ENCODE data around the gene ANKRD52. TPM values are rescaled to one million over a fixed set of nuclear protein-coding genes. Genes with fewer than 3 reads are reported as not detected.

The ANKRD52 gene
- total and polyA plus RNA-seq, 2 donors from 2014 or later: 8.6 to 46.4 TPM

DNA sequence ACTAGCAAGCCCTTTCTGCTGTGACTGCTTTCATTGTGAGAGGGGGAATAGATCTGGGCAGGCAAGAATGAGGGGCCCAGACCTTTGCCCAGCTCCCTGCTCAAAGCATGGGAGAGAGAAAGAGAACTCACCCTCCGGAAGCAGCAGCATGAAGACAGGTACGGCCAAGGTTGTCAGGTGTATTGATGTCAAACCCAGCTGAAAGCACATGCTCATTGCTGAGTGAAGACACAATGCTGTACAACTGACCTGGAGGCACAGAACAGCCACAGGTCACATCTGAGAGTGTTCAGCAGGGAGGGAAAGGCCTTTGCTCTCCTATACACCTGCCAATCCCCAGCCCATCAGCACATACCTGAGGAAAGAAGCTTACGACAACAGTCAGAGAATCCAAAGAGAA lies 5.5 kb downstream of the ANKRD52 start:
- intact Hi-C loops (cut with DNase I): no loop called here
- TF ChIP-seq, protein P1, sequence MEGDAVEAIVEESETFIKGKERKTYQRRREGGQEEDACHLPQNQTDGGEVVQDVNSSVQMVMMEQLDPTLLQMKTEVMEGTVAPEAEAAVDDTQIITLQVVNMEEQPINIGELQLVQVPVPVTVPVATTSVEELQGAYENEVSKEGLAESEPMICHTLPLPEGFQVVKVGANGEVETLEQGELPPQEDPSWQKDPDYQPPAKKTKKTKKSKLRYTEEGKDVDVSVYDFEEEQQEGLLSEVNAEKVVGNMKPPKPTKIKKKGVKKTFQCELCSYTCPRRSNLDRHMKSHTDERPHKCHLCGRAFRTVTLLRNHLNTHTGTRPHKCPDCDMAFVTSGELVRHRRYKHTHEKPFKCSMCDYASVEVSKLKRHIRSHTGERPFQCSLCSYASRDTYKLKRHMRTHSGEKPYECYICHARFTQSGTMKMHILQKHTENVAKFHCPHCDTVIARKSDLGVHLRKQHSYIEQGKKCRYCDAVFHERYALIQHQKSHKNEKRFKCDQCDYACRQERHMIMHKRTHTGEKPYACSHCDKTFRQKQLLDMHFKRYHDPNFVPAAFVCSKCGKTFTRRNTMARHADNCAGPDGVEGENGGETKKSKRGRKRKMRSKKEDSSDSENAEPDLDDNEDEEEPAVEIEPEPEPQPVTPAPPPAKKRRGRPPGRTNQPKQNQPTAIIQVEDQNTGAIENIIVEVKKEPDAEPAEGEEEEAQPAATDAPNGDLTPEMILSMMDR (IDR thresholded peaks at IDR 0.05; ENCODE audit: borderline replicate concordance, extremely low read depth, insufficient read depth): no peak
- FAIRE-seq: no peak
- Histone ChIP-seq H3K36me3 (ENCODE audit: control insufficient read depth in 2 of 3, insufficient read depth in 3 of 3, low read length in 3 of 3) (peaks cover 21 to 66% (median 49%) of the 10 kb centered on the region in 3 donors), H3K4me3 (ENCODE audit: low read length in 3 of 3) (no peak overlapping the region), H3K9ac (ENCODE audit: low read length in 3 of 3) (no peak overlapping the region), H3K27ac (ENCODE audit: low read depth in 2 of 2, low read length in 2 of 2) (no peak overlapping the region), H3K27me3 (ENCODE audit: control insufficient read depth, insufficient read depth, low read length) (no peaks in the 10 kb centered on the region), H3K4me1 (ENCODE audit: control insufficient read depth in 2 of 3, insufficient read depth in 2 of 3, low read depth in 1 of 3, low read length in 3 of 3) (peaks cover 4 to 10% (median 10%) of the 10 kb centered on the region in 3 donors), H3K9me3 (ENCODE audit: control insufficient read depth in 2 of 3, insufficient read depth in 1 of 3, low read length in 3 of 3) (no peaks in the 10 kb centered on the region)
- no peak for DNase-seq

GRCh38 chr12:56248711-56249110 lies 9.5 kb downstream of the ANKRD52 start:
- DNase-seq: peak in 1 of 5 donors; percentile 52
- no peak for FAIRE-seq
- Histone ChIP-seq H3K4me3 (ENCODE audit: low read length in 3 of 3) (no peak overlapping the region), H3K27me3 (ENCODE audit: control insufficient read depth, insufficient read depth, low read length) (no peaks in the 10 kb centered on the region), H3K9ac (ENCODE audit: low read length in 3 of 3) (no peak overlapping the region), H3K9me3 (ENCODE audit: control insufficient read depth in 2 of 3, insufficient read depth in 1 of 3, low read length in 3 of 3) (no peaks in the 10 kb centered on the region), H3K27ac (ENCODE audit: low read depth in 2 of 2, low read length in 2 of 2) (no peak overlapping the region), H3K4me1 (ENCODE audit: control insufficient read depth in 2 of 3, insufficient read depth in 2 of 3, low read depth in 1 of 3, low read length in 3 of 3) (no peaks in the 10 kb centered on the region), H3K36me3 (ENCODE audit: control insufficient read depth in 2 of 3, insufficient read depth in 3 of 3, low read length in 3 of 3) (peaks cover 21 to 67% (median 59%) of the 10 kb centered on the region in 3 donors)
- TF ChIP-seq, protein P1 (IDR thresholded peaks at IDR 0.05; ENCODE audit: borderline replicate concordance, extremely low read depth, insufficient read depth): no peak
- intact Hi-C loops (cut with DNase I): no loop called here

GRCh38 chr12:56247923-56248322 lies 10.3 kb downstream of the ANKRD52 start:
- Histone ChIP-seq H3K9ac (ENCODE audit: low read length in 3 of 3) (no peak overlapping the region), H3K27ac (ENCODE audit: low read depth in 2 of 2, low read length in 2 of 2) (no peak overlapping the region), H3K4me1 (ENCODE audit: control insufficient read depth in 2 of 3, insufficient read depth in 2 of 3, low read depth in 1 of 3, low read length in 3 of 3) (no peaks in the 10 kb centered on the region), H3K36me3 (ENCODE audit: control insufficient read depth in 2 of 3, insufficient read depth in 3 of 3, low read length in 3 of 3) (peaks cover 16 to 62% (median 54%) of the 10 kb centered on the region in 3 donors), H3K27me3 (ENCODE audit: control insufficient read depth, insufficient read depth, low read length) (no peaks in the 10 kb centered on the region), H3K4me3 (ENCODE audit: low read length in 3 of 3) (no peak overlapping the region), H3K9me3 (ENCODE audit: control insufficient read depth in 2 of 3, insufficient read depth in 1 of 3, low read length in 3 of 3) (no peaks in the 10 kb centered on the region)
- intact Hi-C loops (cut with DNase I): no loop called here
- no peak for FAIRE-seq
- no peak for DNase-seq
- TF ChIP-seq, protein P1 (IDR thresholded peaks at IDR 0.05; ENCODE audit: borderline replicate concordance, extremely low read depth, insufficient read depth): no peak

GRCh38 chr12:56244494-56244893 lies 13.7 kb downstream of the ANKRD52 start:
- no peaks in the 10 kb centered on the region for H3K27me3 ChIP-seq (ENCODE audit: control insufficient read depth, insufficient read depth, low read length)
- no peak overlapping the region for H3K4me3 ChIP-seq (ENCODE audit: low read length in 3 of 3)
- H3K4me1 ChIP-seq (ENCODE audit: control insufficient read depth in 2 of 3, insufficient read depth in 2 of 3, low read depth in 1 of 3, low read length in 3 of 3): no peaks in the 10 kb centered on the region
- H3K27ac ChIP-seq (ENCODE audit: low read depth in 2 of 2, low read length in 2 of 2): no peak overlapping the region
- FAIRE-seq: no peak
- H3K9ac ChIP-seq (ENCODE audit: low read length in 3 of 3): no peak overlapping the region
- peaks cover 7 to 55% (median 39%) of the 10 kb centered on the region in 3 donors for H3K36me3 ChIP-seq (ENCODE audit: control insufficient read depth in 2 of 3, insufficient read depth in 3 of 3, low read length in 3 of 3)
- no peaks in the 10 kb centered on the region for H3K9me3 ChIP-seq (ENCODE audit: control insufficient read depth in 2 of 3, insufficient read depth in 1 of 3, low read length in 3 of 3)
- TF ChIP-seq, protein P1 (IDR thresholded peaks at IDR 0.05; ENCODE audit: borderline replicate concordance, extremely low read depth, insufficient read depth): no peak
- intact Hi-C loops (cut with DNase I): no loop called here
- DNase-seq: no peak
